Caki2 (cell line): ENCODE measurements around the gene MYBBP1A. TPM values are rescaled to one million over a fixed set of nuclear protein-coding genes. Genes with fewer than 3 reads are reported as not detected.

Source experiments
- DNase-seq: peaks from one replicate; pipeline ENCODE4 v3.0.0-alpha.2; 2015; ENCODE audit warnings: low read depth
- in situ Hi-C: cut with HindIII; loops from 2 replicates; pipeline ENCODE4 v1.10.0; 2016; ENCODE audit warnings: low sequenced_read_pairs, low pct_unique_long_range_greater_than_20kb, mixed read lengths
- total RNA-seq: library from RNA; depleted of rRNA; stranded (reverse); fragments of >200 nt; shearing (Covaris generic); gene quantifications from 2 replicates; pipeline ENCODE4 v1.2.3, GENCODE V29; 2014; ENCODE audit warnings: low replicate concordance

Gene MYBBP1A
- total RNA-seq, 1 experiment from 2014 or later, result 44.8 TPM

- no peak for DNase-seq
- in situ Hi-C loops, result no loop called here
Measured at GRCh38 chr17:4515501-4515900, 39.7 kb downstream of the MYBBP1A start.

- in situ Hi-C loops, result no loop called here
- no peak for DNase-seq
Measured at GRCh38 chr17:4514779-4515178, 40.4 kb downstream of the MYBBP1A start.

GRCh38 chr17:4514206-4514605 lies 41.0 kb downstream of the MYBBP1A start:
- in situ Hi-C loops, result no loop called here
- no peak for DNase-seq

GRCh38 chr17:4513113-4514032 lies 41.8 kb downstream of the MYBBP1A start:
- in situ Hi-C loops, result no loop called here

GRCh38 chr17:4512156-4513112 lies 42.8 kb downstream of the MYBBP1A start:
- DNase-seq, result no peak
- in situ Hi-C loops, result no loop called here

More at GRCh38 chr17:4513113-4514032, 41.8 kb downstream of the MYBBP1A start:
- no peak for DNase-seq

GRCh38 chr17:4511199-4511932 lies 43.8 kb downstream of the MYBBP1A start:
- in situ Hi-C loops, result no loop called here
- no peak for DNase-seq

GRCh38 chr17:4510618-4510941 lies 44.6 kb downstream of the MYBBP1A start:
- in situ Hi-C loops, result no loop called here
- no peak for DNase-seq

- in situ Hi-C loops, result no loop called here
- DNase-seq, result no peak
Measured at GRCh38 chr17:4509923-4510617, 45.1 kb downstream of the MYBBP1A start.

- no peak for DNase-seq
Measured at GRCh38 chr17:4509401-4509800, 45.8 kb downstream of the MYBBP1A start.

GRCh38 chr17:4508207-4508606 lies 47.0 kb downstream of the MYBBP1A start:
- no peak for DNase-seq
- in situ Hi-C loops, result no loop called here

More at GRCh38 chr17:4509401-4509800, 45.8 kb downstream of the MYBBP1A start:
- in situ Hi-C loops, result no loop called here

GRCh38 chr17:4507361-4508111 lies 47.6 kb downstream of the MYBBP1A start:
- in situ Hi-C loops, result no loop called here
- DNase-seq, result no peak

GRCh38 chr17:4506892-4507291 lies 48.3 kb downstream of the MYBBP1A start:
- in situ Hi-C loops, result no loop called here

GRCh38 chr17:4506175-4506813 lies 48.9 kb downstream of the MYBBP1A start:
- in situ Hi-C loops, result no loop called here
- no peak for DNase-seq

More at GRCh38 chr17:4506892-4507291, 48.3 kb downstream of the MYBBP1A start:
- no peak for DNase-seq

GRCh38 chr17:4505187-4505586 lies 50.0 kb downstream of the MYBBP1A start:
- no peak for DNase-seq
- in situ Hi-C loops, result no loop called here

- no peak for DNase-seq
- in situ Hi-C loops, result no loop called here
Measured at GRCh38 chr17:4504188-4504587, 51.0 kb downstream of the MYBBP1A start.

- in situ Hi-C loops, result no loop called here
Measured at GRCh38 chr17:4503283-4504025, 51.7 kb downstream of the MYBBP1A start.

More at GRCh38 chr17:4503283-4504025, 51.7 kb downstream of the MYBBP1A start:
- no peak for DNase-seq
